A549 treated with AZD9567 at 1 μM for 4 hours (cell line): ENCODE results near the gene ESPN. TPM values are rescaled to one million over a fixed set of nuclear protein-coding genes. Genes with fewer than 3 reads are reported as not detected.

Experiments used
- total RNA-seq: library from RNA; stranded (reverse); fragments of 200-300 nt; extraction: Qiagen RNA extraction; gene quantifications from 5 replicates; pipeline ENCODE4 v1.2.3, GENCODE V29; 2022; ENCODE audit not compliant: insufficient read depth

The ESPN gene
- total RNA-seq = 0.36 to 0.90 TPM (median 0.73 TPM) in 4 of 5 replicates, not detected in the other

GRCh38 chr1:6424619-6425593 lies at the start of gene ESPN:
Gene ESPN (plus strand): TSS chr1:6424776. CDS start chr1:6424956, 180 bp downstream.

GRCh38 chr1:6393400-6394187 lies 31.0 kb upstream of the ESPN start, which contains the start of gene ACOT7:
Gene ACOT7 (minus strand): TSS chr1:6393767. CDS start chr1:6393399, 368 bp downstream.

GRCh38 chr1:6419804-6420453 lies 4.6 kb upstream of the ESPN start, which contains the start of gene HES2:
Gene HES2 (minus strand): TSS chr1:6419919. CDS start chr1:6419820, 99 bp downstream.

GRCh38 chr1:6466023-6466422 lies 41.4 kb downstream of the ESPN start, which contains the start of gene TNFRSF25:
Gene TNFRSF25 (minus strand): TSS chr1:6466173. CDS start chr1:6466107, 66 bp downstream.

GRCh38 chr1:6491480-6491962 lies 66.9 kb downstream of the ESPN start, which contains the start of gene PLEKHG5:
Gene PLEKHG5 (minus strand): TSS chr1:6491667. CDS start chr1:6477571, 14,096 bp downstream.

Other genes starting within 250 kb of the ESPN start
- 0.45 to 1.5 TPM (median 1.0 TPM) in 5 replicates for gene CHD5, start 244.5 kb upstream of the ESPN start, total RNA-seq
- gene RPL22, start 225.2 kb upstream of the ESPN start, total RNA-seq = 370 to 459 TPM (median 452 TPM) in 5 replicates
- 12.3 to 16.4 TPM (median 16.0 TPM) in 5 replicates for gene RNF207, start 218.7 kb upstream of the ESPN start, total RNA-seq
- 53.7 to 58.8 TPM (median 57.7 TPM) in 5 replicates for gene ICMT, start 188.8 kb upstream of the ESPN start, total RNA-seq
- gene HES3, start 180.6 kb upstream of the ESPN start, total RNA-seq = not detected in 5 replicates
- gene GPR153, start 163.7 kb upstream of the ESPN start, total RNA-seq = 2.5 to 3.1 TPM (median 2.7 TPM) in 5 replicates
- 79.6 to 101 TPM (median 90.4 TPM) in 5 replicates for gene ACOT7, start 31.0 kb upstream of the ESPN start, total RNA-seq
- gene HES2, start 4.9 kb upstream of the ESPN start, total RNA-seq = 4.4 to 6.3 TPM (median 4.8 TPM) in 5 replicates
- gene TNFRSF25, start 41.4 kb downstream of the ESPN start, total RNA-seq = 2.7 to 3.3 TPM (median 3.1 TPM) in 5 replicates
- gene PLEKHG5, start 66.9 kb downstream of the ESPN start, total RNA-seq = 1.3 to 3.7 TPM (median 3.0 TPM) in 5 replicates
- gene NOL9, start 129.7 kb downstream of the ESPN start, total RNA-seq = 3.9 to 8.0 TPM (median 4.6 TPM) in 5 replicates
- gene TAS1R1, start 130.5 kb downstream of the ESPN start, total RNA-seq = 0.02 TPM in 1 of 5 replicates, not detected in the others
- 16.0 to 20.7 TPM (median 18.8 TPM) in 5 replicates for gene ZBTB48, start 155.2 kb downstream of the ESPN start, total RNA-seq
- 18.9 to 28.2 TPM (median 21.7 TPM) in 5 replicates for gene KLHL21, start 178.1 kb downstream of the ESPN start, total RNA-seq
- gene PHF13, start 189.0 kb downstream of the ESPN start, total RNA-seq = 7.4 to 10.6 TPM (median 9.1 TPM) in 5 replicates
- 17.1 to 20.6 TPM (median 19.0 TPM) in 5 replicates for gene THAP3, start 200.1 kb downstream of the ESPN start, total RNA-seq